ENCODE results near the gene RPS10.

The RPS10 gene

DNA sequence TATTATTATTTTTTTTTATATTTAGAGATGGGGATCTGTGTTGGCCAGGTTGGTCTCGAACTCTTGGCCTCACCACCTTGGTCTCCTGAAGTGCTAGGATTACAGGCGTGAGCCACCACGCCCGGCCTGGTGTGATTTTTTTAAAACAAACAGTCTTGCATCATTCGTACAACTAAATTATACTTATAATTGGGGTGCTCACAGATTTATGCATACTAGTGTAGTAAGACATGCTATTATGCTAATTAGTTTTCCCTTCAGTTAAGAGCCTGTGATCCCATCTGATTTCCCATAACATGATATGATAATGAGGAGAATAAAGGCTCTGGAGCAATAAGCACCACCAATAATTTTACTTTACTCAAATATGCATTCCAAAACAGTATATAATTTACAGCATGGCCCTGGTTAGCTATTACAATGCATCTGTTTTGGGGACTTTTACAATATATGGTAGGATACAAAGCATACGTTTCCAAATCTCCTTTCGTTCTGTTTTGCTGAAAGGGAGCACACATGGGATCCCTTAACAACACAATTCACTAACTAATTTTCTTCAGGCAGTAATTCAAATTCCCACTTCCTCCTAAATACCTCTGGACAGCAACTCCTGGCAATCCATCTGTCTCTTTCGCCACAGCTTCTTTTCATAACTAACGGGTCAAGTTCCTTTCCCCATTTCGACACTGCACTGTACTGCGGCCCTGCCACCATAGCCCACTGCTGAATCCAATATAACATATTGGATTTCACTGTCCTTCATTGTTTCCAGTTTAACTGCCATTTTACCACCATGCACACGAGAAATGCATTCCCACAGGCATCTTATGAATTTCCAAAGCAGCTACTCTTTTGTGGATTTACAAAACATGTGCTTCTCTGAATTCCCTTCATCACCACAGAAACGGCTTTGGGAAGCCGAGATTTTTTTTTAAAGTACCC lies 35.1 kb downstream of the RPS10 start:
- H3K27ac Mint-ChIP-seq = no peak overlapping the region
- H3K4me1 Mint-ChIP-seq = peaks cover 25% of the 10 kb centered on the region
- H3K27me3 Mint-ChIP-seq (ENCODE audit: low read depth) = peaks cover 3% of the 10 kb centered on the region
- no peak overlapping the region for H3K4me3 Mint-ChIP-seq
- TF ChIP-seq, protein P1, sequence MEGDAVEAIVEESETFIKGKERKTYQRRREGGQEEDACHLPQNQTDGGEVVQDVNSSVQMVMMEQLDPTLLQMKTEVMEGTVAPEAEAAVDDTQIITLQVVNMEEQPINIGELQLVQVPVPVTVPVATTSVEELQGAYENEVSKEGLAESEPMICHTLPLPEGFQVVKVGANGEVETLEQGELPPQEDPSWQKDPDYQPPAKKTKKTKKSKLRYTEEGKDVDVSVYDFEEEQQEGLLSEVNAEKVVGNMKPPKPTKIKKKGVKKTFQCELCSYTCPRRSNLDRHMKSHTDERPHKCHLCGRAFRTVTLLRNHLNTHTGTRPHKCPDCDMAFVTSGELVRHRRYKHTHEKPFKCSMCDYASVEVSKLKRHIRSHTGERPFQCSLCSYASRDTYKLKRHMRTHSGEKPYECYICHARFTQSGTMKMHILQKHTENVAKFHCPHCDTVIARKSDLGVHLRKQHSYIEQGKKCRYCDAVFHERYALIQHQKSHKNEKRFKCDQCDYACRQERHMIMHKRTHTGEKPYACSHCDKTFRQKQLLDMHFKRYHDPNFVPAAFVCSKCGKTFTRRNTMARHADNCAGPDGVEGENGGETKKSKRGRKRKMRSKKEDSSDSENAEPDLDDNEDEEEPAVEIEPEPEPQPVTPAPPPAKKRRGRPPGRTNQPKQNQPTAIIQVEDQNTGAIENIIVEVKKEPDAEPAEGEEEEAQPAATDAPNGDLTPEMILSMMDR (IDR thresholded peaks at IDR 0.05; ENCODE audit: unreplicated experiment in 3 of 3) = no peak
- H3K9me3 Mint-ChIP-seq = peaks cover 4% of the 10 kb centered on the region
- H3K36me3 Mint-ChIP-seq (ENCODE audit: low read depth) = peaks cover 3% of the 10 kb centered on the region

DNA sequence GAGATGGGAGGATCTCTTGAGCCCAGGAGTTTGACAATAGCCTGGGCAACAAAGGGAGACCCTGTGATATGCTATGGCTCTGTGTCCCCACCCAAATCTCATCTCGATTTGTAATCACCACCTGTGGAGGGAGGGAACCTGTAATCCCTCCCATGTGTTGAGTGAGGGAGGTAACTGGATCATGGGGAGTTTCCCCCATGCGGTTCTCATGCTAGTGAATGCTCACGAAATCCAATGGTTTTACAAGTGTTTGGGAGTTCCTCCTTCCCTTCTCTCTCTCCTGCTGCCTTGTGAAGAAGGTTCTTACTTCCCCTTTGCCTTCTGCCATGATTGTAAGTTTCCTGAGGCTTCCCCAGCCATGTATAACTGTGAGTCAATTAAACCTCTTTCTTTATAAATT lies 36.8 kb downstream of the RPS10 start:
- no peak overlapping the region for H3K4me3 Mint-ChIP-seq
- H3K27me3 Mint-ChIP-seq (ENCODE audit: low read depth) = no peaks in the 10 kb centered on the region
- H3K9me3 Mint-ChIP-seq = no peaks in the 10 kb centered on the region
- H3K4me1 Mint-ChIP-seq = peaks cover 39% of the 10 kb centered on the region
- no peak overlapping the region for H3K27ac Mint-ChIP-seq
- H3K36me3 Mint-ChIP-seq (ENCODE audit: low read depth) = no peaks in the 10 kb centered on the region
- TF ChIP-seq, protein P1 (IDR thresholded peaks at IDR 0.05; ENCODE audit: unreplicated experiment in 3 of 3) = no peak

DNA sequence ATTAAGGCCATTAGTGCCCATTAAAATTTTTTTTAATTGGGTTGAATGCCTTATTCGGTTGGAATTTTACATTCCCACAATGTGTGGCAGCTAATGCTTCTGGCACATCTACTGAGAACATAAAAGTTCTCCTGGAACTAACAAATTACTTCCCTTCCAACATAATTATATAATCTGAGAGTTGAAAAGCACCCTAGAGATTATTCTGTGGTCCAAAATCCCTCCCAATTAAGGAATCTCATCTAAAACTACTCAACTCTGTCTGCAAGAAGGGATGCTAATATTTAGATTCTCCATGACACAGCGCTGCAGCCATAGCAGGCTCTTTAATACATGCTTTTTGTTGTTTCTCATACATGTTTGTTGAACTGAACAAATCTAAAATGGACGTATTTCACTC lies 37.4 kb downstream of the RPS10 start:
- Mint-ChIP-seq H3K27ac (no peak overlapping the region), H3K4me1 (peaks cover 45% of the 10 kb centered on the region), H3K9me3 (no peaks in the 10 kb centered on the region)

DNA sequence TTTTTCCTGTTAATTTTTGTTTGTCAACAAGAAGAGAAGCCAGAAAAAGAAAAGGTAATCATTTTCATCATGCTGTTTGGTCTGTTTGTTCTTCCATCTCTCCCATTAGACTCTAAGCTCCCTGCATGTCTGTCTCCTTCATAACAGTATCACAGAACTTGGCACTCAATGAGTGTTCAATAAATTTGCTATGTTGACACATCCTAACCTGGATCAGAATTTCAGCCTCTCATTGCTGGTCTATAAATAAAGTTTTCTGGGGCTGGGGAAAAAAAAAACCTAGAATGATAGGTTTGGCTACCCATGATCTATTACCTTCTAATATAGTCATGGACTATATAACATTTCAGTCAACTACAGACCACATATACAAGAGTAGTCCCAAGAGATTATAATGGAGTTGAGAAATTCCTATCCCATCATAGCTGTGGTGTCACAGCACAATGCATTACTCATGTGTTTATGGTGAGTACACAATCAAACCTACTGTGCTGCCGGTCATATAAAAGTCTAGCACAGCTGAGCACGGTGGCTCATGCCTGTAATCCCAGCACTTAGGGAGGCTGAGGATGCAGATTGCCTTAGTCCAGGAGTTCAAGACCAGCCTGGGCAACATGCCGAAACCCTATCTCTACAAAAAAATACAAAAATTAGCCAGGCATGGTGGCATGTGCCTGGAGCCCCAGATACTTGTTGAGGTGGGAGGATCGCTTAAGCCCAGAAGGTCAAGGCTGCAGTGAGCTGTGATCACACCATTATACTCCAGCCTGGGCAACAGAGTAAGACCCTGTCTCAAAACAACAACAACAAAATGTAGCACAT lies 39.3 kb downstream of the RPS10 start:
- no peak overlapping the region for H3K4me3 Mint-ChIP-seq
- TF ChIP-seq, protein P1 (IDR thresholded peaks at IDR 0.05; ENCODE audit: unreplicated experiment in 3 of 3) = no peak

More for the DNA sequence above, 37.4 kb downstream of the RPS10 start:
- Mint-ChIP-seq H3K4me3 (no peak overlapping the region), H3K27me3 (ENCODE audit: low read depth) (no peaks in the 10 kb centered on the region), H3K36me3 (ENCODE audit: low read depth) (no peaks in the 10 kb centered on the region)
- TF ChIP-seq, protein P1 (IDR thresholded peaks at IDR 0.05; ENCODE audit: unreplicated experiment in 3 of 3) = no peak

DNA sequence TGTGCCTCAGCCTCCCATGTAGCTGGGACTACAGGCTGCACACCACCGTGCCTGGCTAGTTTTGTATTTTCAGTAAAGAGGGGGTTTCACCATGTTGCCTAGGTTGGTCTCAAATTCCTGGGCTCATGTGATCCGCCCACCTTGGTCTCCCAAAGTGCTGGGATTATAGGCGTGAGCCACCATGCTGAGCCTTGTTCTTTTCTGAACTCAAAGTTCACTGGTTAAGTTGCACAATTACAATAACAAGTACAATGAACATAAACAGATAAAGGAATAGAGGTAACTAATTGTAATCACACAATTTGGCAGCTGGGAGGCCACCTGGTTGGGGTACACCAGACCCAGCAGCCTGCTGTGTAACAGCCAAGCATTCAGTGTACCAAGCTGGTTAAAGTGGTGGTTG lies 40.1 kb downstream of the RPS10 start:
- Mint-ChIP-seq H3K4me1 (peaks cover 46% of the 10 kb centered on the region), H3K27me3 (ENCODE audit: low read depth) (no peaks in the 10 kb centered on the region), H3K36me3 (ENCODE audit: low read depth) (peaks cover 7% of the 10 kb centered on the region), H3K4me3 (no peak overlapping the region), H3K27ac (peak overlapping the region in 2 of 3 experiments; percentile 61 to 64), H3K9me3 (no peaks in the 10 kb centered on the region)
- TF ChIP-seq, protein P1 (IDR thresholded peaks at IDR 0.05; ENCODE audit: unreplicated experiment in 3 of 3) = no peak

More for the DNA sequence above, 39.3 kb downstream of the RPS10 start:
- no peaks in the 10 kb centered on the region for H3K9me3 Mint-ChIP-seq
- no peaks in the 10 kb centered on the region for H3K36me3 Mint-ChIP-seq (ENCODE audit: low read depth)
- H3K27me3 Mint-ChIP-seq (ENCODE audit: low read depth) = no peaks in the 10 kb centered on the region
- H3K27ac Mint-ChIP-seq = peak overlapping the region in 2 of 3 experiments; percentile 19 to 55
- peaks cover 41% of the 10 kb centered on the region for H3K4me1 Mint-ChIP-seq

Measured in nephron (organoid).